NCI-H1694 (cell line): ENCODE results near the gene PNPLA7.

ENCODE experiments used
- DNase-seq: peaks from one replicate; lab custom pipeline; 2025; lab: John Stamatoyannopoulos, UW

PNPLA7 gene

GRCh38 chr9:137494104-137494544 lies 56.1 kb downstream of the PNPLA7 start:
- no peak for DNase-seq

- DNase-seq, result no peak
Observed at GRCh38 chr9:137493364-137494103, 56.7 kb downstream of the PNPLA7 start.

GRCh38 chr9:137492464-137493363 lies 57.5 kb downstream of the PNPLA7 start:
- no peak for DNase-seq

GRCh38 chr9:137491735-137492432 lies 58.3 kb downstream of the PNPLA7 start:
- no peak for DNase-seq

DNA sequence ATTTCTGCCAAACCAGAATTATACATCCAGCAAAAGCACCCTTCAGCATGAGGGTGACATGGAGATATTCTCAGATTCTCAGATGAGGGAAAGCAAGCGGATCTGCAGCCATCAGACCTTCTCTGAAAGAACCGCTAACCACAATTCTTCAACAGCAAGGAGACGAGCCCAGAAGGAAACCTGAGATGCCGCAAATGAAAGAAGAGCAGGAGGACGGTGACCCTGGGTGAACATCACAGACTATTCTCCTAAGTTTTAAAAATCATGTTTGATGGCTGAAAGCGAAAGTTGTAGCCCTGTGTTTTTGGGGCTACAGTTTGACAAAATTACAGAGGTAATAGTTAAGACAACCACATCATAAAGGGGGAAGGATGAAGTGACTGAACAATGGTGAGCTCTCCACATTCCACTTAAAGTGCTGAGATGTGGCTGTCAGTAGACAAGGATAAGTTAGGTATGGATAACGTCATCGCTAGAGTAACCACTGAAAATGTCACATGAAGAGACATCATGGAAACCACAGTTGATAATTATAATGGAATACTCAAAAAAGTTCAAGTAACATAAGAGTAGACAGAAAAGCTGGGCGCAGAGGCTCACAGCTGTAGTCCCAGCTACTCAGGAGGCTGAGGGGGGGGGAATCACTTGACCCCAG lies 59.5 kb downstream of the PNPLA7 start:
- DNase-seq, result no peak

GRCh38 chr9:137488906-137489305 lies 61.3 kb downstream of the PNPLA7 start:
- no peak for DNase-seq

DNA sequence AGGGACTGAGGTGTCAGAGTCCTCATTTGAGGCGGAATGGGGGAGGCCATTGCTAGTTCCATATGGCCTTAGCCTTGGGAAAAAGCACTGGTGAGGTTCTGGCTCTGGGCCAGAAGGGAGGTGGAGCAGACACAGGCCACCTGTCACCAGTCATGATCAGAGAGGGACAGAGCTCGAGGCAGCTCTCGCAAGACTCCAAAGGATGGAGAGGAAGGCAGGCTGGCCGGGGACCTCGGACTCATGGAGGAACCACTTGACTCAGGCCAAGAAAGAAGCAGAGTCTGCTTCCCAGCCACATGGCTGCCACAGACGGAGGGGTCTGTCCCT lies 61.9 kb downstream of the PNPLA7 start:
- DNase-seq, result peak; percentile 85

DNA sequence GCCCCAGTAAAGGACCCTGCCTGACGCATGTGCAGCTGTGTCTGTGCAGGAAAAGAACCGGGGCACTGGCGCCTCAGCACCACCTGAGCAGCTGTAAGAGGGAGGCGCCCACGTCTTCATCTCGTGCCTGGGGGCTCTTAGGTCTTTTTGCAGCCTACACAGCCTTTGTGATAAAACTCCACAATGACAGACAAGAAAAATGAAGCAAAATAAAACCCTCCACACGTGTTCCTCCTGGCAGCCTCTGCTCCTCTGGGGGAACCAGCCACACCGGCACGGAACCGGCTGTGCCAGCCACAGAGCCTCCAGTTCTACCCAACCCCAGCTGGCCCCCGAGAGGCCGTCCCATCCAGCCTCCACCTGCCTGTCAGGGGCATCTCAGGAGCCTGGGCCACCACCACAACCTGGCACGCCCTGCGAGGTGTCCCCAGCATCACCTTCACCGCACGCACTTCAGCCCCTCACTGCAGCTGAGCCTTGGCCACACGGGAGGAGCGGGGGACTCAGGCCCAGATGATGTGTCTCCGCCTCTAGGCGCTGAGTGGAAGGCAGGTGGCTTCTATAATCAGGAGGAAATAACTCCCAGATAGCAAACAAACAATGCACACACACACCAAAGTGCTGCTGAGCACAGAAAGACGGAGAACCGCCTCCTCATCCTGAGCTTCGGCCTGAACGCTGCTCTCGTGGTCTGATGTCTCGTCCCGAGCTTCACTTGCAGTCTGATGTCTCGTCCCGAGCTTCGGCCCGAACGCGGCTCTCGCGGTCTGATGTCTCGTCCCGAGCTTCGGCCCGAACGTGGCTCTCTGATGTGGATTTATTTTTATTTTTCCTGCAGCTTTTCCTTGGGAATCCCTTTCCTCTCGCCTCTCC lies 62.5 kb downstream of the PNPLA7 start:
- DNase-seq, result peak; percentile 65

GRCh38 chr9:137486545-137487453 lies 63.4 kb downstream of the PNPLA7 start:
- no peak for DNase-seq

DNA sequence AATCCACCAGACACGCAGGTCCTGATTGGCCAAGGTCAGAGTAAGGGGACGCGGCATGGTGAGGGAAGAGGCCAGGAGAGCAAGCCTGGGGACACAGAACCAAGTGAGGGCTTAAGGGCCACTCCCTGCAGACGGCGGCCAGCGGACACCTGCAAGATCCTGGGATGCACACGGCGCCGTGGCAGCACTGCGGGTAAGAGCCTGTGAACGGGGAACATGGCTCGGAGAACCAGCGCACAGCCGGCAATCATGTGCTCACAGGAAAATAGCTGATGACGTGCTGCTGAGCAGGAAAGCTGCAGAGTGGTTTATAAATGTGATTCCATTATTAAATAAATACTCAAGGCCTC lies 64.1 kb downstream of the PNPLA7 start:
- DNase-seq, result no peak

GRCh38 chr9:137485343-137486140 lies 64.7 kb downstream of the PNPLA7 start:
- DNase-seq, result no peak

GRCh38 chr9:137484551-137485315 lies 65.5 kb downstream of the PNPLA7 start:
- DNase-seq, result no peak

GRCh38 chr9:137482094-137482781 lies 68.0 kb downstream of the PNPLA7 start:
- DNase-seq, result no peak

DNA sequence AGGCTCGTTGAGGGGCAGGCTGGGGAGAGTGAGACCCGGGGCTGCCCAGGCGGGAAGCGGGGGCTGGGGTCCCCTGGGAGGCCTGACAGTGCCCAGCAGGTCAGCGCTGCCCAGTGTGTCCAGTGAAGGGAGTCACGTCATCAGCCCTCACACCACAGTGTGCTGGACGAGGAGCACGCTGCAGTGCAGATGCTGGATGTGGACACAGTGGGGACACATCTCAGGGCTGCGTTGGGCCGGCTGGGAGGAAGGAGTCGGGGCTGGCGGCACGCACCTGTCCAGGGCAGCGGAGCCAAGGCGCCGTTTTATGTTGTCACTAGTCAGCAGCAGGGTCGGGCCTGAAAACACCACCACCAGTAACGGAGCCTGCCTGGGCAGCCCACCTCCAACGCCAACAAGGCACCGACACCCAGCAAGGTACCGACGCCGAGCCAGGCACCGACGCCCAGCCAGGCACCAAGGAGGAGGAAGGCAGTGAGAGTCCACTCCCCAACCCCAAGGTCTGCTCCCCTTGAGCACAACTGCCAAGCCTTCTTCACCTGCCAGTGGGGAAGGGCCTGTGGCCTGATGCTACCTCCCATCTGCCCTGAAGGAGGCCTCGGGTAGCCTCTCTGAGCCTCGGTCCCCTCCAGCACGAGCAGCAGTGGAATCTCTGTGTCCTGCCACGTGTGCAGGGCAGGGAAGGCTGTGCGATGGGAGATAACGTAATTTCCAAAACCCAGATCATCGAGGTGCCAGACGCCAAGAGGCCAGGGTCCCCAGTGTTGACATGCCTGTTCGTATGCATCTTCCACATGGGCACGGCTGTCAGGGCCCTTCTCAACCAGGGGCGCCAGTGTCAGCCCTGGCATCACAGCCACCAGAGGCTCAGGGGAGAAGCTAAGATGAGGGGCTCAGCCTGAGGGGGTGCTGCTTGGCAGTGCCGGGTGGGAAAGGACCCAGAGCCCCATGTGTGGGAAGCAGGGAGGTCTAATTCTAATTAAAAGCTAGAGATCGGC lies 69.2 kb downstream of the PNPLA7 start:
- no peak for DNase-seq

- DNase-seq, result no peak
Observed at GRCh38 chr9:137479892-137480685, 70.1 kb downstream of the PNPLA7 start.
